Measurements from ENCODE around the gene CDH26.

Gene CDH26

GRCh38 chr20:60022849-60023248 lies 64.6 kb downstream of the CDH26 start:
- H2BK15ac ChIP-seq (ENCODE audit: low read depth, poor library complexity, severe bottlenecking): no peak overlapping the region
- H3K9ac ChIP-seq (ENCODE audit: low read length): no peak overlapping the region
- no peak overlapping the region for H3K4me3 ChIP-seq (ENCODE audit: insufficient read depth in 1 of 2, low read depth in 1 of 2, low read length in 2 of 2)
- H2BK12ac ChIP-seq (ENCODE audit: low read length in 2 of 2): no peak overlapping the region
- no peak overlapping the region for H3K14ac ChIP-seq (ENCODE audit: low read length in 2 of 2)
- no peak overlapping the region for H2AFZ ChIP-seq (ENCODE audit: low read depth, low read length)
- H3K36me3 ChIP-seq (ENCODE audit: control insufficient read depth in 1 of 2, insufficient read depth in 2 of 2, low read depth in 1 of 2, low read length in 2 of 2): no peaks in the 10 kb centered on the region
- H3K18ac ChIP-seq (ENCODE audit: low read depth in 1 of 2, low read length in 2 of 2): no peak overlapping the region
- no peaks in the 10 kb centered on the region for H3K79me1 ChIP-seq (replicated peaks; ENCODE audit: low read length, poor library complexity, severe bottlenecking)
- WGBS: 100% methylated on average over 1 of the region's 1 CpG
- peaks cover 0 to 4% of the 10 kb centered on the region in 2 experiments for H3K27me3 ChIP-seq (ENCODE audit: control insufficient read depth in 1 of 2, insufficient read depth in 1 of 2, low read length in 2 of 2)
- H4K91ac ChIP-seq (ENCODE audit: low read length): no peak overlapping the region
- no peaks in the 10 kb centered on the region for H3K4me1 ChIP-seq (ENCODE audit: control insufficient read depth, insufficient read depth, low read depth, low read length)
- H3K9me3 ChIP-seq (ENCODE audit: control insufficient read depth, low read length): peaks cover 12% of the 10 kb centered on the region
- DNase-seq: no peak
- no peak overlapping the region for H3K4ac ChIP-seq (ENCODE audit: low read depth in 1 of 2, low read length in 2 of 2)
- no peak overlapping the region for H3K4me2 ChIP-seq (ENCODE audit: low read length, poor library complexity, severe bottlenecking)
- H4K8ac ChIP-seq (ENCODE audit: low read length): no peak overlapping the region
- H2BK5ac ChIP-seq (ENCODE audit: low read depth, low read length, poor library complexity, severe bottlenecking): no peak overlapping the region
- no peak overlapping the region for H3K23ac ChIP-seq (ENCODE audit: low read length in 2 of 2)
- H2AK5ac ChIP-seq (ENCODE audit: low read length, severe bottlenecking): no peak overlapping the region
- H2BK120ac ChIP-seq (ENCODE audit: low read depth, low read length): no peak overlapping the region
- no peak overlapping the region for H3K27ac ChIP-seq (ENCODE audit: low read length, poor library complexity, severe bottlenecking)

- no peaks in the 10 kb centered on the region for H3K4me1 ChIP-seq (ENCODE audit: control insufficient read depth, insufficient read depth, low read depth, low read length)
- no peak overlapping the region for H3K18ac ChIP-seq (ENCODE audit: low read depth in 1 of 2, low read length in 2 of 2)
- H2BK120ac ChIP-seq (ENCODE audit: low read depth, low read length): no peak overlapping the region
- H2BK12ac ChIP-seq (ENCODE audit: low read length in 2 of 2): no peak overlapping the region
- no peak for DNase-seq
- no peak overlapping the region for H3K4me2 ChIP-seq (ENCODE audit: low read length, poor library complexity, severe bottlenecking)
- H3K23ac ChIP-seq (ENCODE audit: low read length in 2 of 2): no peak overlapping the region
- no peak overlapping the region for H2AFZ ChIP-seq (ENCODE audit: low read depth, low read length)
- 0% methylated on average over 1 of the region's 3 CpGs for WGBS
- H3K36me3 ChIP-seq (ENCODE audit: control insufficient read depth in 1 of 2, insufficient read depth in 2 of 2, low read depth in 1 of 2, low read length in 2 of 2): no peaks in the 10 kb centered on the region
- no peak overlapping the region for H3K4ac ChIP-seq (ENCODE audit: low read depth in 1 of 2, low read length in 2 of 2)
- peaks cover 0 to 4% of the 10 kb centered on the region in 2 experiments for H3K27me3 ChIP-seq (ENCODE audit: control insufficient read depth in 1 of 2, insufficient read depth in 1 of 2, low read length in 2 of 2)
- peaks cover 7% of the 10 kb centered on the region for H3K9me3 ChIP-seq (ENCODE audit: control insufficient read depth, low read length)
- H2AK5ac ChIP-seq (ENCODE audit: low read length, severe bottlenecking): no peak overlapping the region
- H4K8ac ChIP-seq (ENCODE audit: low read length): no peak overlapping the region
- no peak overlapping the region for H2BK5ac ChIP-seq (ENCODE audit: low read depth, low read length, poor library complexity, severe bottlenecking)
- no peak overlapping the region for H3K4me3 ChIP-seq (ENCODE audit: insufficient read depth in 1 of 2, low read depth in 1 of 2, low read length in 2 of 2)
- H3K79me1 ChIP-seq (replicated peaks; ENCODE audit: low read length, poor library complexity, severe bottlenecking): no peaks in the 10 kb centered on the region
- no peak overlapping the region for H2BK15ac ChIP-seq (ENCODE audit: low read depth, poor library complexity, severe bottlenecking)
- H3K27ac ChIP-seq (ENCODE audit: low read length, poor library complexity, severe bottlenecking): no peak overlapping the region
- no peak overlapping the region for H3K9ac ChIP-seq (ENCODE audit: low read length)
- H3K14ac ChIP-seq (ENCODE audit: low read length in 2 of 2): no peak overlapping the region
- no peak overlapping the region for H4K91ac ChIP-seq (ENCODE audit: low read length)
These were observed 66.0 kb downstream of the CDH26 start for GRCh38 chr20:60024245-60024644.

- H3K18ac ChIP-seq (ENCODE audit: low read depth in 1 of 2, low read length in 2 of 2): no peak overlapping the region
- H2AFZ ChIP-seq (ENCODE audit: low read depth, low read length): no peak overlapping the region
- H2BK15ac ChIP-seq (ENCODE audit: low read depth, poor library complexity, severe bottlenecking): no peak overlapping the region
- H3K4me2 ChIP-seq (ENCODE audit: low read length, poor library complexity, severe bottlenecking): no peak overlapping the region
- H3K27me3 ChIP-seq (ENCODE audit: control insufficient read depth in 1 of 2, insufficient read depth in 1 of 2, low read length in 2 of 2): peaks cover 0 to 4% of the 10 kb centered on the region in 2 experiments
- H3K23ac ChIP-seq (ENCODE audit: low read length in 2 of 2): no peak overlapping the region
- H4K8ac ChIP-seq (ENCODE audit: low read length): no peak overlapping the region
- DNase-seq: no peak
- H2BK5ac ChIP-seq (ENCODE audit: low read depth, low read length, poor library complexity, severe bottlenecking): no peak overlapping the region
- no peak overlapping the region for H2AK5ac ChIP-seq (ENCODE audit: low read length, severe bottlenecking)
- H3K4ac ChIP-seq (ENCODE audit: low read depth in 1 of 2, low read length in 2 of 2): no peak overlapping the region
- H3K4me3 ChIP-seq (ENCODE audit: insufficient read depth in 1 of 2, low read depth in 1 of 2, low read length in 2 of 2): no peak overlapping the region
- H2BK12ac ChIP-seq (ENCODE audit: low read length in 2 of 2): no peak overlapping the region
- H3K4me1 ChIP-seq (ENCODE audit: control insufficient read depth, insufficient read depth, low read depth, low read length): no peaks in the 10 kb centered on the region
- H3K14ac ChIP-seq (ENCODE audit: low read length in 2 of 2): no peak overlapping the region
- no peak overlapping the region for H3K9ac ChIP-seq (ENCODE audit: low read length)
- 63% methylated on average over 3 of the region's 5 CpGs for WGBS
- H2BK120ac ChIP-seq (ENCODE audit: low read depth, low read length): no peak overlapping the region
- H3K9me3 ChIP-seq (ENCODE audit: control insufficient read depth, low read length): peaks cover 7% of the 10 kb centered on the region
- no peaks in the 10 kb centered on the region for H3K79me1 ChIP-seq (replicated peaks; ENCODE audit: low read length, poor library complexity, severe bottlenecking)
- no peak overlapping the region for H3K27ac ChIP-seq (ENCODE audit: low read length, poor library complexity, severe bottlenecking)
- H3K36me3 ChIP-seq (ENCODE audit: control insufficient read depth in 1 of 2, insufficient read depth in 2 of 2, low read depth in 1 of 2, low read length in 2 of 2): no peaks in the 10 kb centered on the region
- no peak overlapping the region for H4K91ac ChIP-seq (ENCODE audit: low read length)
These were observed 66.6 kb downstream of the CDH26 start for GRCh38 chr20:60024801-60025200.

GRCh38 chr20:60026010-60026409 lies 67.8 kb downstream of the CDH26 start:
- Histone ChIP-seq H3K4me1 (ENCODE audit: control insufficient read depth, insufficient read depth, low read depth, low read length) (no peaks in the 10 kb centered on the region), H4K8ac (ENCODE audit: low read length) (no peak overlapping the region), H3K27ac (ENCODE audit: low read length, poor library complexity, severe bottlenecking) (no peak overlapping the region), H2AK5ac (ENCODE audit: low read length, severe bottlenecking) (no peak overlapping the region), H3K4ac (ENCODE audit: low read depth in 1 of 2, low read length in 2 of 2) (no peak overlapping the region), H2AFZ (ENCODE audit: low read depth, low read length) (no peak overlapping the region), H2BK12ac (ENCODE audit: low read length in 2 of 2) (no peak overlapping the region), H3K36me3 (ENCODE audit: control insufficient read depth in 1 of 2, insufficient read depth in 2 of 2, low read depth in 1 of 2, low read length in 2 of 2) (no peaks in the 10 kb centered on the region), H3K27me3 (ENCODE audit: control insufficient read depth in 1 of 2, insufficient read depth in 1 of 2, low read length in 2 of 2) (peaks cover 0 to 4% of the 10 kb centered on the region in 2 experiments), H3K9me3 (ENCODE audit: control insufficient read depth, low read length) (peaks cover 7% of the 10 kb centered on the region), H3K23ac (ENCODE audit: low read length in 2 of 2) (no peak overlapping the region), H3K4me2 (ENCODE audit: low read length, poor library complexity, severe bottlenecking) (no peak overlapping the region), H2BK15ac (ENCODE audit: low read depth, poor library complexity, severe bottlenecking) (no peak overlapping the region), H4K91ac (ENCODE audit: low read length) (no peak overlapping the region), H3K9ac (ENCODE audit: low read length) (no peak overlapping the region), H2BK120ac (ENCODE audit: low read depth, low read length) (no peak overlapping the region), H3K4me3 (ENCODE audit: insufficient read depth in 1 of 2, low read depth in 1 of 2, low read length in 2 of 2) (no peak overlapping the region), H2BK5ac (ENCODE audit: low read depth, low read length, poor library complexity, severe bottlenecking) (no peak overlapping the region), H3K79me1 (replicated peaks; ENCODE audit: low read length, poor library complexity, severe bottlenecking) (no peaks in the 10 kb centered on the region), H3K14ac (ENCODE audit: low read length in 2 of 2) (no peak overlapping the region), H3K18ac (ENCODE audit: low read depth in 1 of 2, low read length in 2 of 2) (no peak overlapping the region)
- 66% methylated on average over 4 of the region's 4 CpGs for WGBS
- DNase-seq: no peak

Measured in mesenchymal stem cell (in vitro differentiated cells and primary cell).